Retinal pigment epithelial cell (primary cell): ENCODE measurements around the gene DAZAP1.
A peak's percentile ranks its signal among the peaks of the same experiment; 100 is the strongest.

Source experiments
- DNase-seq: peaks from one replicate; pipeline ENCODE4 v3.0.0-alpha.2; 2010; ENCODE audit warnings: low read depth
- H3K4me3 ChIP-seq: 2 replicates; pipeline ENCODE4 v1.5.1; 2011; ENCODE audit warnings: mild to moderate bottlenecking, low read length, control low read depth, moderate library complexity
- CTCF ChIP-seq: conservative IDR thresholded peaks from 2 replicates; pipeline ENCODE4 v1.5.1; 2011; ENCODE audit warnings: low read depth, low read length, control low read depth, inconsistent platforms

Gene DAZAP1

GRCh38 chr19:1379126-1379905 is 28.1 kb upstream of the DAZAP1 start:
- no peak overlapping the region for H3K4me3 ChIP-seq
- no peak for DNase-seq
- TF ChIP-seq CTCF: no peak

- DNase-seq: no peak
- no peak for TF ChIP-seq CTCF
- H3K4me3 ChIP-seq: no peak overlapping the region
These were observed 27.4 kb upstream of the DAZAP1 start for GRCh38 chr19:1379961-1380489.

GRCh38 chr19:1382250-1382649 is 25.1 kb upstream of the DAZAP1 start:
- no peak for TF ChIP-seq CTCF
- DNase-seq: no peak
- H3K4me3 ChIP-seq: no peak overlapping the region

- no peak for TF ChIP-seq CTCF
- no peak for DNase-seq
- H3K4me3 ChIP-seq: no peak overlapping the region
These were observed 24.4 kb upstream of the DAZAP1 start for GRCh38 chr19:1383017-1383311.

- peak within 1 kb of the TSS; percentile 93 for H3K4me3 ChIP-seq
- no peak for TF ChIP-seq CTCF
- DNase-seq: peak; percentile 65
These were observed 23.9 kb upstream of the DAZAP1 start, which contains the start of gene NDUFS7 for GRCh38 chr19:1383312-1384084. TSS of gene NDUFS7 (plus strand) at chr19:1383907. CDS start at chr19:1383927, 20 bp downstream.

- DNase-seq: no peak
- peak overlapping the region; percentile 93 for H3K4me3 ChIP-seq
- TF ChIP-seq CTCF: no peak
These were observed 23.3 kb upstream of the DAZAP1 start for GRCh38 chr19:1384085-1384462.
